AG10803 (cell line): ENCODE data around the gene PLCB4.

Experiments
- DNase-seq: peaks from one replicate; pipeline ENCODE4 v3.0.0; 2010; ENCODE audit warnings: low read depth
- H3K4me3 ChIP-seq: 2 replicates; pipeline ENCODE4 v1.5.1; 2011; ENCODE audit warnings: mild to moderate bottlenecking, low read length, control low read depth
- TF ChIP-seq, protein P1 (sequence below): conservative IDR thresholded peaks from 2 replicates; pipeline ENCODE4 v1.5.1; 2011; ENCODE audit warnings: mild to moderate bottlenecking, low read length, control low read depth, inconsistent platforms

Gene PLCB4

DNA sequence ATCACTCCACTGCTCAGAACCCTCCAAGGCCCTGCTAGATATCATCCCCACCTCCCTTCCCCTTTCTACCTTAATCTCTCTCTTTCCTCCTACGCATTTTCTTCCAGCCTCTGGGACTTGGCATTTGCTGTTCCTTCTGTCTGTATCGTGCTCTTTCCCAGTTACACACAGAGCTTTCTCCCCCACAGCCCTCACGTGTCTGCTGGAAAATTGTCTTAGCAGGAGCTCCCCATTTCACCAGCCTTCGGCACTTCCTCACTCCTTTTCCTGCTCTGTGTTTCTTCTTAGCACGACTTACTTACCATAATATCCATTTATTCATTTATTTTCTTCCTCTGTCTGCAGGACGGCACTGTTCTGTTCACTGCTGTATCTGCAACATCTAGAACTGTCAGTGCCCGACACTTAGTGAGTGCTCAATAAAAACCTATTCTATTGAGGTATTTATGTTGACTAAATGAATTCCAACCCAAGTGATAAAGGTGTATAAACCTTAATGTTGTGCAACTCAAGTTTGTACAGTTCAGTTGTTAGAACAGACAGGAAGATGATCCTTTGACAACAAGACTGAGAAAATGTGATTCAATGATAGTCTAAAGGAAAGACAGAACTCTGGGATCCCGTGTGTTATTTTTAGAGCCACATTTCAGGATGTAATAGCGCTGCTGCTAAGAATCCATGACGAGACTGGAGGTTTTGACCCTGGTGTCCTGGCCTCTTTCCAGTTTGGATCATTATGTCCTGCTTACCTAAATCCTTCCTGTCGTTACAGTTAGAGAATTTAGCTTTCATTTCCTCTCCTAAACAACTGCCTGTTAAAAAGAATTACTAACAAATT lies 275.4 kb downstream of the PLCB4 start:
- TF ChIP-seq, protein P1, sequence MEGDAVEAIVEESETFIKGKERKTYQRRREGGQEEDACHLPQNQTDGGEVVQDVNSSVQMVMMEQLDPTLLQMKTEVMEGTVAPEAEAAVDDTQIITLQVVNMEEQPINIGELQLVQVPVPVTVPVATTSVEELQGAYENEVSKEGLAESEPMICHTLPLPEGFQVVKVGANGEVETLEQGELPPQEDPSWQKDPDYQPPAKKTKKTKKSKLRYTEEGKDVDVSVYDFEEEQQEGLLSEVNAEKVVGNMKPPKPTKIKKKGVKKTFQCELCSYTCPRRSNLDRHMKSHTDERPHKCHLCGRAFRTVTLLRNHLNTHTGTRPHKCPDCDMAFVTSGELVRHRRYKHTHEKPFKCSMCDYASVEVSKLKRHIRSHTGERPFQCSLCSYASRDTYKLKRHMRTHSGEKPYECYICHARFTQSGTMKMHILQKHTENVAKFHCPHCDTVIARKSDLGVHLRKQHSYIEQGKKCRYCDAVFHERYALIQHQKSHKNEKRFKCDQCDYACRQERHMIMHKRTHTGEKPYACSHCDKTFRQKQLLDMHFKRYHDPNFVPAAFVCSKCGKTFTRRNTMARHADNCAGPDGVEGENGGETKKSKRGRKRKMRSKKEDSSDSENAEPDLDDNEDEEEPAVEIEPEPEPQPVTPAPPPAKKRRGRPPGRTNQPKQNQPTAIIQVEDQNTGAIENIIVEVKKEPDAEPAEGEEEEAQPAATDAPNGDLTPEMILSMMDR = no peak
- no peak overlapping the region for H3K4me3 ChIP-seq
- peak; percentile 68 for DNase-seq

DNA sequence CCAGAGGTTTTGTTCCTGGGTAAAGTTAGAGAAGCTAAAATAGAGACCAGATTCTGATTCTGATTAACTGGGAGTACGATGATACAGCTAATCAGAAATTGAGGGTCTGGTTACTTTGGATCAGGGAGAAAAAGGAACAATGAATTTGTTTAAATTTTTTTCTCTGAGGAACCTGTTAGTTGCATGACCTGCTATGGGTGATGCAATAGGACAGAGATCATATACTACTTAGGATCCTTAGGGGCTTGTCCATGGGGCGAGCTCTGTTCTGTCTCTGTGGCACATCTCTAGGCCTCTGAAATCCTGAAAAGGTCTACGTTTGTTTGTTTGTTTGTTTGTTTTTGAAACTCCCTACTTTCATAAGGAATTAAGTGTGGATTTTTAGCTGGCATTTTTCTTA lies 279.4 kb downstream of the PLCB4 start:
- no peak for DNase-seq

DNA sequence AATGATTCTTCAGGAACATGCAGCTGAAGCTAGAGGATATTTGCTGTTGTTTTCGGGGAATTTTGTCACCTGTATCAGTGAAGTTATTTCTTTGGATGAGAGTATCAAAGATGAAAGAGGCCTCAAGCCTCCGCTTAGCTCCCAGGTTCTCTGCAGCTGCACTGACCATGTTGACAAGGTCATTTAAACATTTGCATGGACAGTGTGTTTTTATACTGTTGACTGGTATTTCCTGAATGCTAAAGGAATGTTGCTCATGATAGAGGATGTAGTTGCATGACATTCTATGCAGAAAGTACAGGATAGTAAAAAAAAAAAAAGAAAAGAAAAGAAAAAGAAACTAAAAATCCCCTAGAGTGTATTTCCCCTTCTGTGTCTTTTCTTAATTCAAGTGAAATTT lies 279.9 kb downstream of the PLCB4 start:
- TF ChIP-seq, protein P1 = no peak
- no peak overlapping the region for H3K4me3 ChIP-seq
- DNase-seq = peak; percentile 30

More for the DNA sequence above, 279.4 kb downstream of the PLCB4 start:
- TF ChIP-seq, protein P1 = no peak
- no peak overlapping the region for H3K4me3 ChIP-seq

DNA sequence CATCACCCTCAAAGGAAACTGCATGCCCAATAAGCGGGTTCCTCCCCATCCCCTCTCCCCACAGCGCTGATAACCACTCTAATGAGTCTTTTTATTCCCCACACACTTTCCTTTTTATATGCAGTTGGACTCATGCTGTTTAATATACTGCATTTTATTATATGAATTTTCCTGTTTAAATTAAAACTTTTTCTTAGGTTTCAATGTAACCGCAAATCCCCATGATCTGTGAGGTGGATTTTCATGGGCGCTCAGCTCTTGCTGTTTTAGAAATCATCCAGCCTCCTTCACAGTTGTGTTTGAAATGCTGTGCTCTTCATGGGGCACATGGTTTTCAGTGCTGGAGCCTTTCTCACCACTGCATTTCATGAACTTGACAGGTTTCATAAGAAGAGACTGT lies 280.4 kb downstream of the PLCB4 start:
- no peak overlapping the region for H3K4me3 ChIP-seq
- no peak for DNase-seq
- TF ChIP-seq, protein P1 = no peak

DNA sequence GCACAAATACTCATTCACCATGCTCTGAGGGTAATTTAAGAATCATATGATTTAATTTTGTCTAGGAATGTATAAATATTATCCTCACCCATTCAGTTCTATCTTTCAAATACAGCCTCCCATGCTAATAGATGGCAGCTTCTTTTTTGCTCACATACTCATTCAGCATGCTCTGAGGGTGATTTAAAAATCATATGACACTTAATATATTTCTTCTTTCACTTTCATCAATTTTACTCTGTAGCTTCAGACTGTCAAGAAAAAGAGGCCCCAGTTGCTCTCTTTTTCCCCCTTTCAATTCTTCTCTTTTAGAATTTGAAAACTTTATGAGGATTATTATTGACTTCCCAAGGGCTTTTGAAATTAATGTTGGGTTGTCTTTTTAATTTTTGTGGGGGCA lies 283.9 kb downstream of the PLCB4 start:
- H3K4me3 ChIP-seq = no peak overlapping the region
- TF ChIP-seq, protein P1 = no peak
- no peak for DNase-seq

DNA sequence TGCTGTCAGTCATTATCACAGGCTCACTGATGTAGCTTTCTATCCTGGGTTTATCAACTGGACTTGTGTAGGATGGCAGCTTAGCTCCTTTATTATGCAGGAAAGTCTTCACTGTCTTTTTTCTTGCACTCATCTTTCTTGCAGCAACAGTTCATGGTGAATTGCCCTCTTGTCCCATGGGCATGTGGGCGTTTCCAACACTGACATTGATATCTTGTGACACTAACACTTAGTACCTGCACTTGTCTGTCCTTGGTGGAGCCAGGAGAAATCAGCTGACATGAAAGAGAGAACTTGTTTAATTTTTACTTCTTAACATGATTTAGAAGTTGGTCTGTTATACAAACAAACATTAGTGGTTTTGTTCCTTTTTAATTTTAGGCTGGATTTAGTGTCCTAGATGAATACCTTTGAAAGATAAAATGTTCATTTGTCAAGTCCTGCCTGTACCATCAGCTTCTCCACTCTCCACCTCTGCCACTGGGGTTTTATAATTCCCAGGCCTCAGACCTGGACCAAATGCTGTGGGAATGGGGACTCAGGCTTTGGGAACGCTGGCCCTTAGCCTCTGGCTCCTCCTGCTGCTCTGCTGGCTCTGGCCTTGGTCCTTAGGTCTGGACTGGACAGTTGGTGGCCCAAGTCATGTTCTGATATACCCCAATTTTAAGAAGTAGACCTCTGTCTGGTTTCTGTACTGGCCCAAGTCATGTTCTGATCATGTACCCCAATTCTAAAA lies 284.5 kb downstream of the PLCB4 start:
- H3K4me3 ChIP-seq = no peak overlapping the region
- TF ChIP-seq, protein P1 = no peak
- DNase-seq = no peak

DNA sequence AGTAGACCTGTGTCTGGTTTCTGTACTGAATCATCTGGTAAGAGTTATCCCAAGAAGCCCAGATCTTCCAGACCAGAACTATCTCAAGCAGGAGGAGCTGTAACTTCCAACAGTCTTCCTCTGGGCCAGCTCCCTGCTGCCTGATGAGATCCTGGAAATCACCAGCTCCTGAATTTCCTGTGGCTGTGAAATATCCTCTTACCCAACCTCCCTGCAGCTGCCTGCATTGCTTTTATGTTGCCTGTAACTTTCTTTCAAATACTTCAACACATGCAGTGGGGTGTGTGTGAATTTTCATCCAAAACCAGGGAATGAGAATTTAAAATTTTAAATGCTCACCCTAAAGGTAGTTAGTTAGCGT lies 285.0 kb downstream of the PLCB4 start:
- peak; percentile 83 for DNase-seq
- TF ChIP-seq, protein P1 = 0 out of 2 replicates have a peak, but pooled peaks have one; percentile 6
- H3K4me3 ChIP-seq = no peak overlapping the region
